IMR-90 (cell line): ENCODE data around the gene TBC1D4.

Experiments
- RAD21 ChIP-seq: IDR thresholded peaks from 2 replicates; pipeline ENCODE4 v1.6.1; 2012; ENCODE audit warnings: low read length, improper control_type of control experiment
- RCOR1 ChIP-seq: IDR thresholded peaks from 2 replicates; pipeline ENCODE4 v1.6.1; 2012; ENCODE audit warnings: mild to moderate bottlenecking, low read length, improper control_type of control experiment; ENCODE audit not compliant: insufficient replicate concordance
- TF ChIP-seq, protein P1 (sequence below): conservative IDR thresholded peaks from 2 replicates; pipeline ENCODE4 v1.5.1; 2012; ENCODE audit warnings: mild to moderate bottlenecking, low read depth, low read length, improper control_type of control experiment

DNA sequence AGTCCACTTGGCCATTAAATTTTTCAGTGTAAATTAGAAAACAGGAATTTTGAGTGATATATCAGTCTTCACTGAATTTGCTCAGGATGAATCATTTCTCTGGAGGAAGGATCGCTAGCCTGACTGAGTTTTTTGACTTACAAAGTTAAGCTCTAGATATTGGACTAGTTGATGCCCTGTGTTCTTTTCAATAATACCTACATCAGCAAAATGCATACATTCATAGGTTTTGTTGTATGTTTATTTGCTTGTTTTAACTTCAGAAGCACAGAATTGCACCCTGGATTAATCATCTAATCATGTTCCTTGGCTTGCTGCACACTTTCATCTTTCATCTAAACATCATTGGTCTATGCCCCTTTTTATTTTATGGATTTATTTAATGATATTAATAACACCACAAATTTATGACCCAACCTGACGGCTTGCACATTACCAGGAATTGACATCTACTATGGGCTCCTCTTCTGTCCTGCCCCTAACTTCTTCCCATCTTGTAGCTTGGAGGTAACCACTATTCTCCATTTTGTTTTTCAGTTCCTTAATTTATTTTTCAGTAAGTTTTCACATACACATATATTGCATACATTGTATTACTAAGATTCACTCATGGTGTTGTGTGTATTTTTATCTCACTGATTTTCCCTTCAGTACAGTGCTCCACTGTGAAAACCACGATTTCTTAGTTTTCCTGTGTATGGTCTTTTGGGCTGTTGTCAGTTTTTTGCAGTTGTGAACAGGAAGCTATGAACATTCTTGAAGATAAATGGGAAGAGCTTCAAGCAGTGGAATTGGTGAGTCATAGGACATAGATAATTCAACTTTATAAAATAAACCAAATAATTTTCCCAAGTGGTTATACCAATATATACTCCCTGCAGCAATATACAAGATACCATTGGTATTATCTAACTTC, 32.4 kb upstream of the TBC1D4 start:
- TF ChIP-seq, protein P1, sequence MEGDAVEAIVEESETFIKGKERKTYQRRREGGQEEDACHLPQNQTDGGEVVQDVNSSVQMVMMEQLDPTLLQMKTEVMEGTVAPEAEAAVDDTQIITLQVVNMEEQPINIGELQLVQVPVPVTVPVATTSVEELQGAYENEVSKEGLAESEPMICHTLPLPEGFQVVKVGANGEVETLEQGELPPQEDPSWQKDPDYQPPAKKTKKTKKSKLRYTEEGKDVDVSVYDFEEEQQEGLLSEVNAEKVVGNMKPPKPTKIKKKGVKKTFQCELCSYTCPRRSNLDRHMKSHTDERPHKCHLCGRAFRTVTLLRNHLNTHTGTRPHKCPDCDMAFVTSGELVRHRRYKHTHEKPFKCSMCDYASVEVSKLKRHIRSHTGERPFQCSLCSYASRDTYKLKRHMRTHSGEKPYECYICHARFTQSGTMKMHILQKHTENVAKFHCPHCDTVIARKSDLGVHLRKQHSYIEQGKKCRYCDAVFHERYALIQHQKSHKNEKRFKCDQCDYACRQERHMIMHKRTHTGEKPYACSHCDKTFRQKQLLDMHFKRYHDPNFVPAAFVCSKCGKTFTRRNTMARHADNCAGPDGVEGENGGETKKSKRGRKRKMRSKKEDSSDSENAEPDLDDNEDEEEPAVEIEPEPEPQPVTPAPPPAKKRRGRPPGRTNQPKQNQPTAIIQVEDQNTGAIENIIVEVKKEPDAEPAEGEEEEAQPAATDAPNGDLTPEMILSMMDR = no peak
- TF ChIP-seq RCOR1 (no peak), RAD21 (no peak)
